Mucosa of descending colon (tissue), 3 donors: ENCODE results near the gene EWSR1. TPM values are rescaled to one million over a fixed set of nuclear protein-coding genes. Genes with fewer than 3 reads are reported as not detected.
A peak's percentile ranks its signal among the peaks of the same experiment; 100 is the strongest.
"Not testable (repeated sequence)": the region's sequence is repeated elsewhere in the genome, so short reads cannot be mapped to it uniquely, and the experiment has no call there.

Experiments used
- ATAC-seq: fragments of 200-7000 bp; cut with Tn5 transposase; one replicate; pipeline ENCODE4 v1.9.1; 2020; ENCODE audit warnings: mild to moderate bottlenecking, moderate library complexity
- DNase-seq, 3 donors: peaks; one replicate each; pipeline ENCODE4 v3.0.0-alpha.2; 2020
- H3K36me3 ChIP-seq: fragments of 200-600 bp; one replicate; pipeline ENCODE4 v1.8.0; 2021; ENCODE audit warnings: low read depth, mild to moderate bottlenecking
- H3K4me1 ChIP-seq: fragments of 200-600 bp; one replicate; pipeline ENCODE4 v1.8.0; 2021; ENCODE audit warnings: low read depth, mild to moderate bottlenecking
- H3K4me3 ChIP-seq: fragments of 200-600 bp; one replicate; pipeline ENCODE4 v1.8.0; 2021; ENCODE audit warnings: mild to moderate bottlenecking
- H3K9me3 ChIP-seq: fragments of 200-600 bp; one replicate; pipeline ENCODE4 v1.8.0; 2021; ENCODE audit warnings: mild to moderate bottlenecking
- CTCF ChIP-seq: fragments of 200-600 bp; IDR thresholded peaks from one replicate; pipeline ENCODE4 v1.8.0; 2022; ENCODE audit warnings: antibody characterized with exemption, mild to moderate bottlenecking
- intact Hi-C, 2 donors: fragments of 100-400 bp; cut with DNase I in 1 of 2; cut with micrococcal nuclease in 1 of 2; formaldehyde crosslinking; loops; one replicate each; pipeline versions ENCODE4 v1.11.0 to v1.11.1; 2022; cut with DNase I, micrococcal nuclease
- total RNA-seq, 3 donors: library from RNA; stranded (reverse); fragmentation: NEBNext Ultra II Directional in 2 of 3; extraction: Animal tissue kit (Norgen Biotek cat#: 25700) in 2 of 3; gene quantifications; one replicate each; pipeline versions ENCODE4 v1.2.1 to v1.2.4, GENCODE V29; 2021 to 2023
- donor health status: DM: no; HTN: no; CAD: no; lungs with moderate emphysema.
- donor health status: DM: no; HTN: no; CAD: no.
- donor health status: DM: no; HTN: yes; CAD: no.

Gene EWSR1
- total RNA-seq, 3 donors from 2014 or later, result 176 to 227 (median 179) TPM

GRCh38 chr22:29233277-29233877, 34.7 kb upstream of the EWSR1 start:
- H3K9me3 ChIP-seq, result no peaks in the 10 kb centered on the region
- intact Hi-C loops, result no loop called here
- no peak for TF ChIP-seq CTCF

GRCh38 chr22:29240481-29240880, 27.6 kb upstream of the EWSR1 start:
- intact Hi-C loops, result loop anchor here in 1 of 2 donors (10.0 kb wide), 1 partner anchor 386 kb away; no protein-coding TSS in a partner anchor
- not testable (repeated sequence) for H3K4me3 ChIP-seq, H3K36me3 ChIP-seq, ATAC-seq, H3K4me1 ChIP-seq, H3K9me3 ChIP-seq, DNase-seq

More at GRCh38 chr22:29233277-29233877, 34.7 kb upstream of the EWSR1 start:
- ATAC-seq, result no peak
- Histone ChIP-seq H3K4me3 (no peak overlapping the region), H3K4me1 (no peaks in the 10 kb centered on the region), H3K36me3 (no peaks in the 10 kb centered on the region)
- no peak for DNase-seq

GRCh38 chr22:29243874-29244446, 24.1 kb upstream of the EWSR1 start:
- no peak for DNase-seq
- ATAC-seq, result no peak
- no peak for TF ChIP-seq CTCF
- intact Hi-C loops, result loop anchor here in 1 of 2 donors (10.0 kb wide), 1 partner anchor 389 kb away; no protein-coding TSS in a partner anchor
- no peaks in the 10 kb centered on the region for H3K4me1 ChIP-seq
- no peaks in the 10 kb centered on the region for H3K36me3 ChIP-seq
- peaks cover 7% of the 10 kb centered on the region for H3K9me3 ChIP-seq
- no peak overlapping the region for H3K4me3 ChIP-seq

- no peaks in the 10 kb centered on the region for H3K36me3 ChIP-seq
- intact Hi-C loops, result loop anchor here in 1 of 2 donors (10.0 kb wide), 1 partner anchor 390 kb away; no protein-coding TSS in a partner anchor
- no peak overlapping the region for H3K4me3 ChIP-seq
- DNase-seq (no peak), ATAC-seq (peak; percentile 16)
- H3K4me1 ChIP-seq, result no peaks in the 10 kb centered on the region
- no peak for TF ChIP-seq CTCF
- peaks cover 7% of the 10 kb centered on the region for H3K9me3 ChIP-seq
Observed at GRCh38 chr22:29244785-29245625, 23.1 kb upstream of the EWSR1 start.

- DNase-seq, result peak; percentile 61 to 73 (median 72)
- no peak overlapping the region for H3K4me3 ChIP-seq
- intact Hi-C loops, result loop anchor here in 1 of 2 donors (10.0 kb wide), 1 partner anchor 391 kb away; no protein-coding TSS in a partner anchor
- no peaks in the 10 kb centered on the region for H3K4me1 ChIP-seq
- peak; percentile 97 for ATAC-seq
- peak; percentile 96 for TF ChIP-seq CTCF
- no peaks in the 10 kb centered on the region for H3K36me3 ChIP-seq
- H3K9me3 ChIP-seq, result peaks cover 7% of the 10 kb centered on the region
Observed at GRCh38 chr22:29245626-29246385, 22.3 kb upstream of the EWSR1 start.

GRCh38 chr22:29247891-29248290, 20.2 kb upstream of the EWSR1 start:
- H3K36me3 ChIP-seq, H3K4me3 ChIP-seq, ATAC-seq, DNase-seq, H3K9me3 ChIP-seq, H3K4me1 ChIP-seq: not testable (repeated sequence)
- intact Hi-C loops, result loop anchor here in 1 of 2 donors (10.0 kb wide), 1 partner anchor 393 kb away; no protein-coding TSS in a partner anchor
